ENCODE data around the gene SERPINA3.
"Not testable (repeated sequence)": the region's sequence is repeated elsewhere in the genome, so short reads cannot be mapped to it uniquely, and the experiment has no call there.

Gene SERPINA3

DNA sequence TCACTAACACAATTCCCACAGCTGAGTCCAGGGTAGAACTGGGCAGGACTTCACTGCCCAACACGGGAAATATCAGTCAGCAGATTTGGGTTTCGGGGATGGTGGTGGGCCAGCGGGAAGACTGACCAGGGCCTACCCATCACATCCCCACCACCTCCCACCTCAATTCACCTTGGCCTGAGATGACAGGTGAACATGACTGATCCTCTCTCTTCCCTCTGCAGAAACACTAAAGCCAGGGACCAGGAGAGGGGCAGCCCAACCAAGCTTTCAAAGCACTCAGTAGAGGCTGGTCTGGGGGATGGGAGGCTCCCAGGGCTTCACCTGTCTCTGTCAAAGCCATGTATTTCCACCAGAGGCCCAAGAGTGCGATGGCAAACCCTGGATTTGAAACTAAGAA is 28.6 kb upstream of the SERPINA3 start:
- FAIRE-seq, result no peak
- no peak for DNase-seq (ENCODE audit: insufficient read length, low spot score)

DNA sequence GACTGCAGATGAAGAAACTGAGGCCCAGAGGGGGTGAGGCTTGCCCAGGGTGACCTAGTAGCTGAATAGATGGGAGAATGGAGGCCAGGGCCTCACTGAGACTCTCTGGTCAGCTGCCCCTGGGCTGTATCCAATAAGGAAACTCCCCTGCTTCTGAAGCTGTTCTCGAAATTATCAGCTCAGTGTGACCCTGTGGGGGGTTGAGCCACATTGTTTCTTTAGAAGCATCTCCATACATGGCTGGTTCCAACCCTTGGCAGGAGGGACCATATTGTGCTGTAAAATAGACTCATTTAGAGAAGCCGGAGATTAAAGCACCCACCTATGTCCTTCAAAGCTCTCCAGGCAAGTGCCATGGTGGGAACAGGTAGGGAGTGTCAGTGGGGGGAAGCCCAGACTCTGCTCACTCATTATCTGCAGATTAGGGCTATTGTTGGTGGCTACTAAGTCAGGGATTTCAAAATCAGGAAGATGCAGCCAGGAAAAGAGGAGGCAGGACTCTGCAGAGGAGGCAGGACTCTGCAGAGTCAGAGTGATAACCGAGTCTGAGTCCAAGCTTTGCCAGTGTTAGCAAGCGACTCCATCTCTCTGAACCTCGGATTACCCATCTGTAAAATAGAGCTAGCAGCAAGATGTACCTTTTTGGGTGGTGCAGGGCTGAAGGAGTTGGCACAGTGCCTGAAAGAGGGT is 27.5 kb upstream of the SERPINA3 start:
- no peak for DNase-seq (ENCODE audit: insufficient read length, low spot score)
- FAIRE-seq, result no peak

DNA sequence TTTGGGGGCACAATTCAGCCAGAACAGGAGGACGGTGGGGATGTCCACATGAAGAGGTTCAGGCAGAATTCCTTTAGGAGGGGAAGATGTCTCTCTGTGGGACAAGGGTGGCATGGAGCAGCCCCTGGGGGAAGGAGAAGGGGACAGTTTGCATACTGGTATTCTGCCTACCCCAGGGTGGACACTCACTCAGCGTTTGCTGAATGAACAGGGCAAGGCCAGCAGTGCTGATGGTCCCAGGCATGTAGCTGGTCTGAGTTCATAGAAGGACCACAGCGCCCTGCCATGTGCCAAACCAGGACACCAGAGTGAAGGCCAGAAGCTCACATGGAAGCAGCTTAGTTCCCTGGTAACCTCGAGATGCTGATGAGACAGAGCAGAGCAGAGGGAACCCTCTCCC is 25.6 kb upstream of the SERPINA3 start:
- FAIRE-seq (no peak), DNase-seq (ENCODE audit: insufficient read length, low spot score) (no peak)

DNA sequence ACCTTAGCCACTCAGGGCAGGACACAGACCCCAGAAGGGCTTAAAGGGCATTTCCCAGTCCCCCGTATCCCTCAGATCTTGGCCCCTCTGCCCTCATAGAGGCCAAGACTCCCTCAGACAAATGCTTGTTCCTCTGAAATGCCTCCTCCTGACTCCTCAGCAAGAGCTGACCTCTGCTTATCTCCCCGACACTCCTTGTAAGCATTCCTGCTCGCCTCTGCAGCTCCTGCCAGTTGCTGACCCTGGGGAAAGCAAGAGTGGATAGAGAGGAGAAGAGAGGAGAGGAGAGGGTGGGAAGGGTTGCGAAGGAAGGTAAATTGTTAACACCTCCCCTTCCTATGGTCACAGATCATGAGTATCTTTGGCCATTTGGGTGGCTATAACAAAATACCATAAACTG is 23.9 kb upstream of the SERPINA3 start:
- FAIRE-seq (no peak), DNase-seq (ENCODE audit: insufficient read length, low spot score) (no peak)

DNA sequence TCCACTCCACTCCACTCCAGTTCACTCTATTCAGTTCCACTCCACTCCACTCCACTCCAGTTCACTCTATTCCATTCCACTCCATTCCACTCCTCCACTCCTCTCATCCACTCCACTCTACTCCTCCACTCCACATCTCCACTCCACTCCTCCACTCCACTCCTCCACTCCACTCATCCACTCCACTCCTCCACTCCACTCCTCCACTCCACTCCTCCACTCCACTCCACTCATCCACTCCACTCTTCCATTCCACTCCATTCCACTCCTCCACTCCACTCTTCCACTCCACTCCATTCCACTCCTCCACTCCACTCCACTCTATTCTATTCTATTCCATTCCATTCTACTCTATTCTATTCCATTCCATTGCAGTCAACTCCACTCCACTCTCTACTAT is 21.1 kb upstream of the SERPINA3 start:
- DNase-seq (ENCODE audit: insufficient read length, low spot score) (no peak), FAIRE-seq (no peak)

DNA sequence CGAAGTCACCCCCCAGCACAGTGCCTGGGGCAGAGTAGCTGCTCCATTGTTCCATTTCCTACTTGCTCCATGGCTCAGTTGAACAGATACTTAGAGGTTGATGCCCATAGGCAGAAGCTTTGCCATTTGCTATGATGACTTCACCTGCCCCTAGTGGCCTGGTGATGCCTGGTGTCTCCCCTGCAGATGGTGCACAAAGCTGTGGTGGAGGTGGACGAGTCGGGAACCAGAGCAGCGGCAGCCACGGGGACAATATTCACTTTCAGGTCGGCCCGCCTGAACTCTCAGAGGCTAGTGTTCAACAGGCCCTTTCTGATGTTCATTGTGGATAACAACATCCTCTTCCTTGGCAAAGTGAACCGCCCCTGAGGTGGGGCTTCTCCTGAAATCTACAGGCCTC is 20.3 kb upstream of the SERPINA3 start:
- DNase-seq (ENCODE audit: insufficient read length, low spot score), result no peak
- FAIRE-seq, result no peak

DNA sequence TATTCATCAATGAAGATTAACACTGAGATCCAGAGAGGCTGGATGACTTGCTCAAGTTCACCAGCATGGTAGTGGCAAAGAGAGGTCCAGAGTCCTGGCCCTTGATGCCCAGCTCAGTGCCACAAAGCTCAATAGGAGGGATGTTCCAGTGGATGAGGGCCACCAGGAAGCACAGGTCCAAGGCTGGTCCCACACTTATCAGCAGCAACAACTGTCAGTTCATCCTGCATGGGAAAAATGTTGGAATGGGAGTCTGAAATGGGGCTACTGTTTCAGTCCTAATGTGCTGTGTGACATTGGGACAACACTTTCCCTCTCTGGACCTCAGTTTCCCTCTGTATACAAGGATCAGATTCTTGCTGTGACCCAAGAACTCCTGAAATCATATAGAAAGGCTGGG is 19.7 kb upstream of the SERPINA3 start:
- FAIRE-seq (no peak), DNase-seq (ENCODE audit: insufficient read length, low spot score) (no peak)

DNA sequence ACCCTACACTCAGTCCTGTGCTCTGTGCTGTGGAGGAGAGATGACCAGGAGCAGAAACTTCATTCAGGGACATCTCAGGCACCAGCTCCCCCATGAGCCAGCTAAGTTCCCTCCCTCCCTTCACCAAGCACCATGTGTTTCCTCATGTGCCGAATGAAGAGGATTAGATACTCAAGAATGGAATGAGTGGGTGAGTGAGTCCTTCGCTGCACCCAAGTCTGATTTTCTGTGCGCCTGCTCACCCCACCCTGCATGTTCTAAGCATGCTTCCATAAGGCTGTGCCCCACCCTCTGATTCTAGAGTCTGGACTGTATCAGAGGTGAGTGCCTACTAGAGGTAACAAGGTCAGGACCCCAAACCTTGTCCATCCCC is 18.8 kb upstream of the SERPINA3 start:
- FAIRE-seq, result no peak
- no peak for DNase-seq (ENCODE audit: insufficient read length, low spot score)

DNA sequence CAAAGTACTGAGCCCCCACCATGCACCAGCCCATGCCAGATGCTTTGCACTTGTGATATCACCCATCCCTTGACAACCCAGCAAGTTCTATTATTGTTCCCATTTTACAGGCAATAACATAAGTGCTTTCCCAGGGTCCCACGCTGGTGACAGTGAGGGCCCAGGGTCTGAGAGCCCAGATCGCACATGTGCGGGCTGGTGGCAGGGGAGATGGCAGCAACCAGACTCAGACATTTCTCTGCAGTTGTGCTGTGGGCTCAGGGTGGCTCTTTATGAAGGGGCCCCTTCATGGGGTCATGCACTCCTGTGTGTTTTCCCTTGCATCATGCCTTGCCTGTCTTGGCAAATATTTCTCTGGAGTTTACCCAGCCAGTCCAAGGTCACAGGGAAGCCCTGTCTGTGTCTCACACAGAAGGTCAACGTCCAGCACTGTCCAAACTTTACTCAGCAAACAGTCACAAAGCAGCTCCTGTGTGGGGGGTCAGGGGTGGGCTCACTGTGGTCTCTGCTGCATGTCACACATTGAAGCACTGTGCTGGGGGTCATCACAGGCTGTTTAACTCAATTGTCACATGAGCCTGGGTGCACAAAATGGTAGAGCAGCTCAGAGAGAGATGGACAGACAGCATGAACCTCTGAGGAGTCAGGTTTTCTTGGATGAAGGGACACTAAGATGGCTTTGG is 18.3 kb upstream of the SERPINA3 start:
- FAIRE-seq, result no peak
- no peak for DNase-seq (ENCODE audit: insufficient read length, low spot score)

DNA sequence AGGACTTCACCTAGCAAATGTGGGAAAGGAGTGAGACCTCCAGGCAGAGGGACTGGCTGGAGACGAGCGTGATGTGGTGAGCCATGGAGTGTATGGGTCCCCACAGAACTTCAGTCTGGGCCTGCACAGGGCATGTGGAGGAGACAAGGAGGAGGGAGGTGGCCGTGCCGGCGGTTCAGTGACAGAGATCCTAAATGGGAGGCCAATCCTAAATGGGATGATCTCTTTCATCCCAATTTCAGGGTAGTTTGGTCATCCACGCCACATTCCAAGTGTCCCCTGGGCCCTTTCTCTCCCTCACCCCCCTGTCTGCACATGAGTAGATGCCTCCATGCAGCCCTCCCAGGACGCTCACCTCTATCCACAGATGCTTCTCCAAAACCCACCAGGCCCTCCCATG is 17.8 kb upstream of the SERPINA3 start:
- FAIRE-seq, result no peak
- no peak for DNase-seq (ENCODE audit: insufficient read length, low spot score)

DNA sequence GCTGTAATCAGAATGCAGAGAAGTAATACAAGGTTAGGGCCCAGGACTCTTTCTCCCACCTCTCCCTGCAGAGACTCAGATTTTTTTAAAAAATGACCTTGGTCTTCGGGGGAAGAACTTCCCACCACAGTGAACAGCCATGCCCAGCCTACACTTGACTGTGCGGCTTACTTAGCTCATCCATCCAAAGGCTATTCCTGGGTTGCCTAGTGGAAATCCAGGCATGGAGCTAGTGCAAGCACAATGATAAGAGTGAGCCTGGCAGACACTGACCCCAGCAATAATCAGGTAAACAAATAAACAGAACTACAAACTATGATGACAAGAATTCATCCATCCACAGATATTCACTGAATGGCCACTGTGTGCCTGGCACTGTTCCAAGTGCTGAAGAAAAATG is 16.3 kb upstream of the SERPINA3 start:
- DNase-seq (ENCODE audit: insufficient read length, low spot score), result no peak
- FAIRE-seq, result no peak

DNA sequence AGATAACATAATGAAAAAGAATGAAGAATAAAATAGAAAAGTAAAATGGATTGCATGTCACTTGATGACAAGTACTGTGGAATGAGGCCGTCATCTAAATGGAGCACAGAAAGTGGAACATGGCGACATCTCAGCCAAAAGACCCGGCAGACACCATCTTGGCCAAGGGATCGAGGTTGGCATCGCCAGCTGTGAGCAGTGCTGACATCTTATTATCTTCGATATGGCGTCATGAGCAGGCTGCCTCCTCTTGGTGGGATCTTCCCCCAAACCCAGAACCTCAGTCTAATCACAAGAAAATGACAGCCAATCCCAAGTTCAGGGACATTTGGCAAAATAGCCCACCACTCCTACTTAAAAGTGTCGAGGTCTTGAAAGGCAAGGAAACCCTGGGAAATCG is 15.8 kb upstream of the SERPINA3 start:
- no peak for FAIRE-seq
- no peak for DNase-seq (ENCODE audit: insufficient read length, low spot score)

DNA sequence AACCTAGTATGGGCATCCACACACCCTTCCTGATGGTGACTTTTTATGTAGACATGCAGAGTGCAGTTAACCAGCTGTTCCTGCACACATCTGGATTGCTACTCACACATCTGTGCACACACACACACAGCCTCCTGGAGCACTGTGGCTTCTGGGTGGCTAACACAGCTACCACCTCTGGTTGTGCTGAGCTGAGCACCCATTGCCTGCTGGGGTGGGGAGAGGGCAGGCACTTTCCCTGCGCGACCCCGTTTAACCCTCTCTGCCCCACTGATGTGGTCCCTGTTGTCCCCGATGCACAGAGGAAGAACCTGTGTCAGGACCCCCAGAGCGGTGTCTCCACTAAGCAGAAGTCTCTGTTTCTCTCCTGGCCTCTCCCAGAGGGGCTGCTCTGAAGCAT is 14.4 kb upstream of the SERPINA3 start:
- no peak for DNase-seq (ENCODE audit: insufficient read length, low spot score)
- no peak for FAIRE-seq

DNA sequence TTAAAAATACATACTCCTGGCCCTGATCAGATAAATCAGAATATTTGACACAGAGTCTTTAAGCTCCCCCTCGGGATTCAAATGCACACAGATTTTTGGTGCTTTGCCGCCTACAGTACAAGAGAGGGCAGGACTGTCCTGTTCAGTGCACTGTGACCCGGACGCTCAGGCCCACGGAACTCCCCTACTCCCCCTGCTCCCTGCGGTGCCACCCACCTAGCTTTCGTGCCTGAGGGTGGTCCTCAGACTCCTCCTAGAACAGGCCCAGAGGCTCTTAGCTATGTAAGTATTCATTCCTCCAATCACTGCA is 13.7 kb upstream of the SERPINA3 start:
- FAIRE-seq (no peak), DNase-seq (ENCODE audit: insufficient read length, low spot score) (no peak)

DNA sequence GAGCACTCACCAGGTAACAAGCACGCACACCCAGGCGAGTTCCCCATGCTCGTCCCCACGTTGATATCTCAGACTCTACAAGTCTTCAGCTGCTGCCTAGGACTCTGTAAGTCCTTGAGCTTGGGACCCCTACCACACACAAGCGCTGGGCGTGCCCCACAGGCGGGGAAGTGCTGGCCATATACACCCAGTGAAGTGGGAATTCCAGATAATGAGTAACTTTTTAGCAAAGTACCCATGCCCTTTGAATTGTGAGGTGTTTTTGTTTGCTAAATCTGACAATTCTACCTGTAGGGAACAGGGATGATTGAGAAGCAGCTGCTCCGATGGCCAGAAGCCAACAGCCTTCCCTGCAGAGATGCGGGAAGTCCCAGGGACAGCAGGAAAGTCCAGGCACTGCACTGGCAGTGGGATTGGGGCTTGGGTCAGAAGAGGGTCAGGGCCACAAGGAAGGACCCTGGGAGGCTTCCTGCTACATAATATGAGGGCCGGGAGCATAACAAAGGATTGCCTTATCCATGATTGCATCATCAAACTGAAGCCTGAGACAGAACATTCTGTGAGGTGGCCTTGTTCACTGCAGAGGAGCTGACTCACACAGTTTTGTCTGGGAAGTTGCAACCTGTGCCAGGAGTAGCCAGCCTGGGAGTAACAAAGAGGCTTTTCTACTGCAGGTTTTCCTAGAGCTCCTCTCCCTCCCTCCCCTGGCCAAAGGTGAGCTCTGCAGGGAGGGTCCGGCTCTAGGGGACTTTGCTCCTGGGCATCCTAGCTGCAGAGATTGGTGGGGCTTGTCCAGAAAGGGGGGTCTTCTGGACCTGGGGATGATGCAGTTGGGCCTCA is 13.2 kb upstream of the SERPINA3 start:
- FAIRE-seq, result no peak

DNA sequence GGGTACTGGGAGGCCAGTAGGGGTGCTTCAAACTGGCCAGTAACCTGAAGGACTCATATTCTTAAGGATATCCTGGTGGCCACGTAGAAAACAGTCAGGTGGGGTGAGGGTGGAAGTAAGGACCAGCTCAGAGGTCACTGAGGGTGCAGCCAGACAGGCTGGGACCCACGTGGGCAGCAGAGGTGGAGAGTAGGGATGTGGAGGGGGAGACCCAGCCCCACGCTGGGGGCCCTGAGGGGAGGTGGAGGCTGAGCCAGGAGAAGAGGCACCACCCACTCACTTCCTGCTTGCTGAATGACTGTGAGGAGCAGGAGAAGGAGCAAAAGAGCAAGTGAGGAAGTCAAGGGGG is 12.6 kb upstream of the SERPINA3 start:
- FAIRE-seq, result no peak
- DNase-seq (ENCODE audit: insufficient read length, low spot score), result no peak

More for the DNA sequence above, 13.2 kb upstream of the SERPINA3 start:
- no peak for DNase-seq (ENCODE audit: insufficient read length, low spot score)

DNA sequence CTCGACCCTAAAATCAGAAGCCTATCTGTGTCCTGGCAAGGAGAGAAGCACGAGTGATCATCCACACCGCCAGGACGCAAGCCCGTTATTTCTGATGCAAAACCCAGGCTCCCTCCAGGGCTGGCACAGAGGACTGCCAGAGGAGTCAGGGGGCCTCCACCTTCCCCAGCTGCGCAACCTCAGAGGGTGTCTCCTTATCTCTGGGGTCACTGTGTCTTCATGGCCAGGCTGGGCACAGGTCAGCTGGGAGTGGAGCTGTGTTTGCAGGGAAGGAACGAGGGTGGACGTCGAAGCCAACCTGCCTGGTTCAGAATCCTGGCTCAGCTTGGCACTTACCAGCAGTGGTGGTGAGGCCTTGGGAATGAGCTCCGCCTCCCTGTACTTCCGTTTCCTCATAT is 12.0 kb upstream of the SERPINA3 start:
- FAIRE-seq (no peak), DNase-seq (ENCODE audit: insufficient read length, low spot score) (no peak)

DNA sequence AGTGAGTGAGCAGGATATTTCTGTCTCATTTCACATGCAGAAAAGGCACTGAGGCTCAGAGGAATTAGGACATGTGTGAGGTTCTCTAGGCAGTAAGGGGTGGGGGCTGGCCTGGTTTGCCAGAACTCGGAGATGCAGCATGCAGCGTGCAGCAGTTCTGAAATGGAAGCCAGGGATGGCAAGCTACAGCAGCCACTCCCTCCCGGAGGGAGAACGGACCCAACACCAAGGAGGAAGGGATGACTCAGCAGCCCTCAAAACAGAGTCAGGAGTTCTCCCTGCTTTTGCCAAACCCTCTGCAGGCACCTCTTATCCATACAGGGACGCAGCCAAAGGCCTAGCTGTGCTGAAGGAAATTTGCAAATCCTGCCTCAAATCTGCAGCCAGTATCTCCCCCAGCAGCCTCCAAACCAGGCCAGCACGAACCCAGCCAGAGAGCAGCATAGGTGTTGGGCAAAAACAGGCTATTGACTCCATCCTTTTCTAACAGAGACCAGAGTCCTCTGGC is 10.3 kb upstream of the SERPINA3 start:
- FAIRE-seq, result no peak

DNA sequence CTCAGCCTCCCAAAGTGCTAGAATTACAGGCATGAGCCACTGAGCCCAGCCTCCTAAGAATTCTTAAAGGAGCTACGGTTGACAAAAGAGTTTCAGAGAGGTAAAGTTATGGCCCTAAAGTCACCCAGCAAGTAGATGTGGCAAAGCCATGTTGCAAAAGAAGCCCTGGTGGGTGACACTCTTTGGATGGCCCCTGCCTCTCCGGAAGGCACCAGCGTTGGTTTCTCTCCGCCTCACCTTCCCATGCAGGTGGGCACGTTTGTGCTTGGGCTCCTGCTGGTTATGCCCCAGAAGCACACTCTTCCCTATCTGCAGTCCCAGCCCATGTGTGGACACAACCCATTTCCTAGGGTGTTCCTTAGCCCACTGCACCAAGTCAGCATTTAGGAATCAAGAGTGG is 9.5 kb upstream of the SERPINA3 start:
- DNase-seq (ENCODE audit: insufficient read length, low spot score) (no peak), FAIRE-seq (no peak)

More for the DNA sequence above, 10.3 kb upstream of the SERPINA3 start:
- no peak for DNase-seq (ENCODE audit: insufficient read length, low spot score)

DNA sequence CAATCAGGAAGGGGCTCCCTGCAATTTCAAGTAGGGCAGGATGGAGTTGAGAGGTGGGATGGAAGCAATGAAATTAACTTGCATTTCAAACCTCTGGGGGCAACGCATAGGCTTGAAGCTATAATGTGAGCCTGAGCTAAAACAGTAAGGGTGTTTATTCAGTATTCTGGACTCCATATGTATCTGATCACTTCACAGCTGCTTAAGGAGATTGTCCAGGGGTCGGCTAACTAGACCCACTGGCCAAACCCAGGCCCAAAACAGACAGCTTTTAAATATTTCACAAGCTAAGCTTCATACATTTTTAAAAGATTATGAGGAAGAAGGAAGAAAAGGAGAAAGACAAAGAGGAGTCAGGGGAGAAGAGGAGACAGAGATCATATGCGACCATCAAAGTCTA is 6.8 kb upstream of the SERPINA3 start:
- DNase-seq (ENCODE audit: insufficient read length, low spot score) (no peak), FAIRE-seq (no peak)

DNA sequence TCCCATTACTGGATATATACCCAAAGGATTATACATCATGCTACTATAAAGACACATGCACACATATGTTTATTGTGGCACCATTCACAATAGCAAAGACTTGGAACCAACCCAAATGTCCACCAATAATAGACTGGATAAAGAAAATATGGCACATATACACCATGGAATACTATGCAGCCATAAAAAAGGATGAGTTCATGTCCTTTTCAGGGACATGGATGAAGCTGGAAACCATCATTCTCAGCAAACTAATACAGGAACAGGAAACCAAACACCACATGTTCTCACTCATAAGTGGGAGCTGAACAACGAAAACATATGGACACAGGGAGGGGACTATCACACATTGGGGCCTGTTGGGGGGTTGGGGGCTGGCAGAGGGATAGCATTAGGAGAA is 3.2 kb upstream of the SERPINA3 start:
- not testable (repeated sequence) for FAIRE-seq; DNase-seq (ENCODE audit: insufficient read length, low spot score)

DNA sequence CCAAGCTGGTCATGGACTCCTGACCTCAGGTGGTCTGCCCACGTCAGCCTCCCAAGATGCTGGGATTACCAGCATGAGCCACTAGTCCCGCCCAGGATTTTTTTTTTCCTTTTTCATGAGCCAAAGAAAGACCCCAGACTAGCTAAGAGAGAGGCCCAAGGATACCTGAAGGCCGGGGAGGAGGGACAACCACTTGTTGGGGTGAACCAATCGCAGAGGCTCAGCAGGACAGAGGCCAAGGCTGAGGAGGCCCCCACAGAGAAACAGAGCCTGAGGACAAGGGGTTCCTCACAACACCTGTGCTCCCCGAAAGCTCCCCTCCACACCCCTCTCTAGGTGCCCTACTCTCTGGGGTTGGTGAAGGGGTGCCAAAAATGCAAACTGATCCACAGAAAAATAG is 1.0 kb upstream of the SERPINA3 start:
- FAIRE-seq (no peak), DNase-seq (ENCODE audit: insufficient read length, low spot score) (no peak)

All from GM19239 (cell line).